K562 treated with DMSO at 1 percent for 4 hours (cell line): Measurements from ENCODE around the gene BCL10. TPM values are rescaled to one million over a fixed set of nuclear protein-coding genes. Genes with fewer than 3 reads are reported as not detected.

Source experiments
- total RNA-seq: library from RNA; unstranded; fragments of 300-600 nt; gene quantifications from 2 replicates; pipeline ENCODE4 v1.2.3, GENCODE V29; 2022; ENCODE audit not compliant: insufficient read depth

The BCL10 gene
- total RNA-seq = 8.8 and 9.0 TPM in 2 replicates

DNA sequence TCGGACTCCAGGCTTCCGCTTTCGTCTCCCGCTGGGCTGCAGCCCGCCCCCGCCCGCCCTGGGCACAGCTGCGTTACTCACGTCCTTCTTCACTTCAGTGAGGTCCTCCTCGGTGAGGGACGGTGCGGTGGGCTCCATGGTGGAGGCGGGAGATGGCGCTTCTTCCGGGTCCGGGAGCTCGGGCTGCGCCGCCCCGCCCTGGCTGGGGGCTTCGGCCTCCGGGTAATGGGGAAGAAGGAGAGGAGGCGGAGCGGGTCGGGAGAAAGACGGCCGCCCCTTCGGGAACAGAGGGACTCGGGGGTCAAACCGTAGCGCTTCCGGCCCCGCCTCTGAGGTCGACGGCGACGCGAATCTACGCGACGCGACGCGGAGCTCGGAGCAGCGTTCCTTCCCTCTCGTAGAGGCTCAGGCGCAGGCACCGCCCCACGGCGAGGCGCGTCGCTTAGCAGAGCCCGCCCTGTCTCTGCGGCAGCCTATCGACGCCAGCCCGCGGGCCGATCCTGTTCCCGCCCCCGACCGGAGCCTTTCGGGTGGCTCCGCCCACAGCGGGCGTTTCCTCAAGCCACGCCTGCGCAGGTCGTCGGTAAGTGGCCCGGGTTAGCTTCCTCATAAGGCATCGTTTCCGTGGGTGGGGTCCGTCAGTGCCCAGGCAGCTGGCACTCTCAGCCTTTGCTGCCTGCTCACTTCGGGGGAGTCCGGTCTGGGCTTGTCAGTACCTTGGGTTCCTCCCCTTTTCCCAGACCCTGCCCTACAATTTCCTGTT, at the start of gene BCL10:
BCL10 (minus strand) TSS at position 418 of the 763 bp plus-strand sequence; CDS start at position 138, 280 bp downstream.

GRCh38 chr1:85259118-85259911, 17.1 kb downstream of the BCL10 start, which contains the start of gene C1orf52:
C1orf52 (minus strand) TSS chr1:85259662; CDS start chr1:85259633, 29 bp downstream.

Other genes with a start within 250 kb of the BCL10 start
- gene MCOLN3, start 228.1 kb downstream of the BCL10 start, total RNA-seq = not detected in 2 replicates
- 1.8 and 2.0 TPM in 2 replicates for gene SYDE2, start 75.6 kb downstream of the BCL10 start, total RNA-seq
- 23.4 and 29.1 TPM in 2 replicates for gene C1orf52, start 17.0 kb downstream of the BCL10 start, total RNA-seq
- gene DDAH1, start 188.5 kb upstream of the BCL10 start, total RNA-seq = not detected in 2 replicates